Fibroblast of lung (primary cell): Measurements from ENCODE around the gene CHMP4B. TPM values are rescaled to one million over a fixed set of nuclear protein-coding genes. Genes with fewer than 3 reads are reported as not detected.

Experiments used
- DNase-seq, 2 donors: peaks; one replicate each; pipeline versions ENCODE4 v3.0.0 to v3.0.0-alpha.2; 2010; ENCODE audit warnings: low read depth in 2 of 2
- H2AFZ ChIP-seq: 2 replicates; pipeline ENCODE4 v1.5.1; 2012; ENCODE audit warnings: low read length, control low read depth, inconsistent platforms
- H3K27ac ChIP-seq: 2 replicates; pipeline ENCODE4 v1.5.1; 2011; ENCODE audit warnings: low read length, control low read depth; ENCODE audit not compliant: insufficient read depth
- H3K27me3 ChIP-seq: 2 replicates; pipeline ENCODE4 v1.5.1; 2011; ENCODE audit warnings: mild to moderate bottlenecking, low read length; ENCODE audit not compliant: control insufficient read depth, insufficient read depth
- H3K36me3 ChIP-seq: 2 replicates; pipeline ENCODE4 v1.5.1; 2011; ENCODE audit warnings: low read length; ENCODE audit not compliant: control insufficient read depth, insufficient read depth
- H3K4me1 ChIP-seq: 2 replicates; pipeline ENCODE4 v1.5.1; 2011; ENCODE audit warnings: low read length; ENCODE audit not compliant: control insufficient read depth, insufficient read depth; ENCODE audit errors: extremely low read depth
- H3K4me2 ChIP-seq: 2 replicates; pipeline ENCODE4 v1.5.1; 2011; ENCODE audit warnings: low read length, control low read depth; ENCODE audit not compliant: insufficient read depth; ENCODE audit errors: extremely low read depth
- H3K4me3 ChIP-seq, 4 experiments: fragments of 200-600 bp in 1 of 4; sonication (generic) in 1 of 4; replicated peaks in 1 of 4; 2 replicates each; pipeline ENCODE4 v1.5.1; 2011 to 2016; ENCODE audit warnings: low read length in 4 of 4, low read depth in 3 of 4, mild to moderate bottlenecking in 3 of 4, control low read depth in 2 of 4, inconsistent platforms in 1 of 4, mixed read lengths in 1 of 4; ENCODE audit not compliant: insufficient read depth in 1 of 4; ENCODE audit errors: control extremely low read depth in 1 of 4
- H3K79me2 ChIP-seq: 2 replicates; pipeline ENCODE4 v1.5.1; 2012; ENCODE audit warnings: mild to moderate bottlenecking, low read length, inconsistent platforms; ENCODE audit not compliant: control insufficient read depth, insufficient read depth
- H3K9ac ChIP-seq: 2 replicates; pipeline ENCODE4 v1.5.1; 2011; ENCODE audit warnings: mild to moderate bottlenecking, low read length, control low read depth; ENCODE audit not compliant: insufficient read depth
- H3K9me3 ChIP-seq: 2 replicates; pipeline ENCODE4 v1.5.1; 2012; ENCODE audit warnings: low read depth, low read length; ENCODE audit not compliant: control insufficient read depth, insufficient read depth
- H4K20me1 ChIP-seq: 2 replicates; pipeline ENCODE4 v1.5.1; 2011; ENCODE audit warnings: low read length; ENCODE audit not compliant: control insufficient read depth, insufficient read depth; ENCODE audit errors: extremely low read depth
- CTCF ChIP-seq, 2 donors: IDR thresholded peaks in 1 of 2; conservative IDR thresholded peaks in 1 of 2; 1 replicate in 1 of 2; 2 replicates in 1 of 2; pipeline ENCODE4 v1.5.1; 2011 to 2012; ENCODE audit warnings: low read length in 2 of 2, control low read depth in 1 of 2, inconsistent platforms in 1 of 2, low read depth in 1 of 2, mild to moderate bottlenecking in 1 of 2
- EZH2 ChIP-seq: IDR thresholded peaks from 2 replicates; pipeline ENCODE4 v1.5.1; 2012; ENCODE audit warnings: low read length, control low read depth, mild to moderate bottlenecking; ENCODE audit errors: missing control alignments
- polyA plus RNA-seq, 2 donors: library from polyadenylated mRNA; depleted of rRNA in 1 of 2; stranded (reverse) in 1 of 2; unstranded in 1 of 2; fragments of >200 nt; gene quantifications; 2 replicates each; pipeline ENCODE4 v1.2.1, GENCODE V29; 2011 to 2012; ENCODE audit warnings: missing spikeins in 1 of 2
- total RNA-seq: library from RNA; depleted of rRNA; stranded (reverse); fragments of >200 nt; gene quantifications from 2 replicates; pipeline ENCODE4 v1.2.1, GENCODE V29; 2014

Gene CHMP4B
- total and polyA plus RNA-seq, 2 donors (not counting 1 experiment from before 2014, with no cell fraction given) = 26.3 to 83.2 TPM

GRCh38 chr20:33765592-33765991 is 45.6 kb upstream of the CHMP4B start:
- no peaks in the 10 kb centered on the region for H4K20me1 ChIP-seq
- H3K9me3 ChIP-seq = no peaks in the 10 kb centered on the region
- H3K4me3 ChIP-seq = no peak overlapping the region
- peaks cover 1% of the 10 kb centered on the region for H3K36me3 ChIP-seq
- DNase-seq = no peak
- no peak overlapping the region for H2AFZ ChIP-seq
- no peaks in the 10 kb centered on the region for H3K27me3 ChIP-seq
- H3K4me2 ChIP-seq = no peak overlapping the region
- H3K79me2 ChIP-seq = no peaks in the 10 kb centered on the region
- no peak overlapping the region for H3K9ac ChIP-seq
- no peaks in the 10 kb centered on the region for H3K4me1 ChIP-seq
- no peak overlapping the region for H3K27ac ChIP-seq
- TF ChIP-seq CTCF (conservative IDR thresholded peaks at IDR 0.05 in 1 of 2, IDR thresholded peaks at IDR 0.05 in 1 of 2; ENCODE audit: low read depth in 1 of 2, low read length in 2 of 2) (no peak), EZH2 (no peak)

- Histone ChIP-seq H4K20me1 (no peaks in the 10 kb centered on the region), H3K27ac (no peak overlapping the region), H2AFZ (no peak overlapping the region), H3K4me3 (no peak overlapping the region), H3K79me2 (no peaks in the 10 kb centered on the region), H3K4me1 (no peaks in the 10 kb centered on the region), H3K9ac (no peak overlapping the region), H3K36me3 (peaks cover 1% of the 10 kb centered on the region), H3K27me3 (no peaks in the 10 kb centered on the region), H3K4me2 (no peak overlapping the region), H3K9me3 (no peaks in the 10 kb centered on the region)
- no peak for DNase-seq
- TF ChIP-seq EZH2 (no peak), CTCF (conservative IDR thresholded peaks at IDR 0.05 in 1 of 2, IDR thresholded peaks at IDR 0.05 in 1 of 2; ENCODE audit: low read depth in 1 of 2, low read length in 2 of 2) (no peak)
These were observed 44.5 kb upstream of the CHMP4B start for GRCh38 chr20:33766686-33767085.

DNA sequence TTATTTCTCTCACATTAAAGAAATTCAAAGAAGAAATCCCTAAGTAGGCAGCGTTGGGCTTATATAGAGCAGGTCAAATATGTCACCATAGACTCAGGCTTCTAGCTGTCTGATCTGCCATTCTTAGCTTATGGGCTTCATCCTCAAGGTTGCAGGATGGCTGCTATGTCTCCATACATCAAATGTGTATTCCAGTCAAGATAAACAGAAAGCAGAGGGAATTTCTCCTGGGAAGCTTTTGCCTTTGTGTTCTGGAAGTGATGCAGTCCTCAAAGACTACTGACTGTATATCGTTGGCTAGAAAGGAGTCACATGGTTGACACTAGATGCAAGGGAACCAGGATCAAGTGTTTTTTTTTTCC is 43.4 kb upstream of the CHMP4B start:
- no peak overlapping the region for H3K4me2 ChIP-seq
- H3K4me1 ChIP-seq = no peaks in the 10 kb centered on the region
- DNase-seq = no peak
- H3K27me3 ChIP-seq = no peaks in the 10 kb centered on the region
- peaks cover 1% of the 10 kb centered on the region for H3K36me3 ChIP-seq
- H2AFZ ChIP-seq = no peak overlapping the region
- no peak overlapping the region for H3K27ac ChIP-seq
- no peaks in the 10 kb centered on the region for H3K9me3 ChIP-seq
- no peaks in the 10 kb centered on the region for H3K79me2 ChIP-seq
- H3K9ac ChIP-seq = no peak overlapping the region
- TF ChIP-seq EZH2 = no peak
- no peak for TF ChIP-seq CTCF (conservative IDR thresholded peaks at IDR 0.05 in 1 of 2, IDR thresholded peaks at IDR 0.05 in 1 of 2; ENCODE audit: low read depth in 1 of 2, low read length in 2 of 2)
- no peaks in the 10 kb centered on the region for H4K20me1 ChIP-seq
- no peak overlapping the region for H3K4me3 ChIP-seq
